HepG2 (cell line): ENCODE data around the gene ATP8B1. TPM values are rescaled to one million over a fixed set of nuclear protein-coding genes. Genes with fewer than 3 reads are reported as not detected.

Experiments
- ATF4 ChIP-seq, 2 experiments: fragments of 450-650 bp in 1 of 2; sonication (generic) in 1 of 2; formaldehyde crosslinking; IDR thresholded peaks; 2 replicates each; pipeline versions ENCODE4 v1.5.0 to v1.8.0; 2020 to 2022; ENCODE audit warnings: mild to moderate bottlenecking in 1 of 2, missing genetic modification reagents in 1 of 2
- E2F2 ChIP-seq: sonication (generic); formaldehyde crosslinking; IDR thresholded peaks from 2 replicates; pipeline ENCODE4 v1.4.0; 2020; ENCODE audit warnings: missing genetic modification reagents, borderline replicate concordance
- HOXA3 ChIP-seq: sonication (generic); formaldehyde crosslinking; IDR thresholded peaks from 2 replicates; pipeline ENCODE4 v1.5.0; 2020; ENCODE audit warnings: missing genetic modification reagents
- MXI1 ChIP-seq: IDR thresholded peaks from 3 replicates; pipeline ENCODE4 v1.6.1; 2012; ENCODE audit warnings: low read depth, low read length, inconsistent platforms, borderline replicate concordance
- NFE2L1 ChIP-seq: sonication (generic); formaldehyde crosslinking; IDR thresholded peaks from 2 replicates; pipeline ENCODE4 v1.4.0; 2020; ENCODE audit warnings: missing genetic modification reagents, mild to moderate bottlenecking, borderline replicate concordance
- TFDP2 ChIP-seq: sonication (generic); formaldehyde crosslinking; IDR thresholded peaks from 2 replicates; pipeline ENCODE4 v1.4.0; 2020; ENCODE audit warnings: missing genetic modification reagents
- THAP8 ChIP-seq: sonication (generic); formaldehyde crosslinking; IDR thresholded peaks from 2 replicates; pipeline ENCODE4 v1.5.1; 2020; ENCODE audit warnings: missing genetic modification reagents, mild to moderate bottlenecking, borderline replicate concordance
- ZBED4 ChIP-seq: sonication (generic); formaldehyde crosslinking; IDR thresholded peaks from 2 replicates; pipeline ENCODE4 v1.4.0; 2020; ENCODE audit warnings: missing genetic modification reagents, borderline replicate concordance
- ZC3H13 ChIP-seq: sonication (generic); formaldehyde crosslinking; IDR thresholded peaks from 2 replicates; pipeline ENCODE4 v1.8.1; 2023; ENCODE audit warnings: mild to moderate bottlenecking, missing genetic modification reagents, moderate library complexity
- ZNF326 ChIP-seq: sonication (generic); formaldehyde crosslinking; IDR thresholded peaks from 2 replicates; pipeline ENCODE4 v1.4.0; 2020; ENCODE audit warnings: missing genetic modification reagents, borderline replicate concordance
- ZNF34 ChIP-seq: sonication (generic); formaldehyde crosslinking; IDR thresholded peaks from 2 replicates; pipeline ENCODE4 v1.4.0; 2020; ENCODE audit warnings: mild to moderate bottlenecking, missing genetic modification reagents, borderline replicate concordance
- ZNF670 ChIP-seq: sonication (generic); formaldehyde crosslinking; IDR thresholded peaks from 2 replicates; pipeline ENCODE4 v1.8.0; 2022; ENCODE audit warnings: mild to moderate bottlenecking, missing genetic modification reagents, borderline replicate concordance
- ZNF746 ChIP-seq: sonication (generic); formaldehyde crosslinking; IDR thresholded peaks from 2 replicates; pipeline ENCODE4 v1.8.0; 2022; ENCODE audit warnings: mild to moderate bottlenecking, missing genetic modification reagents
- ZNF781 ChIP-seq: sonication (generic); formaldehyde crosslinking; IDR thresholded peaks from 2 replicates; pipeline ENCODE4 v1.5.1; 2020; ENCODE audit warnings: borderline replicate concordance, mild to moderate bottlenecking, missing genetic modification reagents; ENCODE audit errors: not compliant biosample characterization
- ZNF790 ChIP-seq: sonication (generic); formaldehyde crosslinking; IDR thresholded peaks from 2 replicates; pipeline ENCODE4 v1.8.0; 2022; ENCODE audit warnings: missing genetic modification reagents, mild to moderate bottlenecking, borderline replicate concordance
- polyA plus RNA-seq, 8 experiments: library from polyadenylated mRNA; depleted of rRNA in 3 of 8; stranded (reverse) in 7 of 8; unstranded in 1 of 8; fragments of >200 nt; fragmentation: Illumina TruSeq in 4 of 8; extraction: Trizol in 4 of 8; gene quantifications; 2 replicates each; pipeline versions ENCODE4 v1.2.1 to v1.2.3, GENCODE V29; 2011 to 2016; ENCODE audit warnings: low read depth in 4 of 8, missing spikeins in 1 of 8, mixed read lengths in 1 of 8; ENCODE audit not compliant: insufficient read depth in 1 of 8
- total RNA-seq, 5 experiments: library from RNA; depleted of rRNA; stranded (reverse); fragments of >200 nt; fragmentation: Illumina TruSeq; extraction: Trizol; gene quantifications; 2 replicates each; pipeline ENCODE4 v1.2.3, GENCODE V29; 2016; ENCODE audit warnings: low read depth in 1 of 5
- TF ChIP-seq, protein P1 (sequence below): sonication (generic); formaldehyde crosslinking; IDR thresholded peaks from 2 replicates; pipeline ENCODE4 v1.5.1; 2020; ENCODE audit warnings: mild to moderate bottlenecking, moderate library complexity, missing genetic modification reagents

Gene ATP8B1
- total and polyA plus RNA-seq, 2 of the 13 experiments (the other 11 are each of a cell fraction or from before 2014, with no cell fraction given): 2.8 to 4.0 TPM

DNA sequence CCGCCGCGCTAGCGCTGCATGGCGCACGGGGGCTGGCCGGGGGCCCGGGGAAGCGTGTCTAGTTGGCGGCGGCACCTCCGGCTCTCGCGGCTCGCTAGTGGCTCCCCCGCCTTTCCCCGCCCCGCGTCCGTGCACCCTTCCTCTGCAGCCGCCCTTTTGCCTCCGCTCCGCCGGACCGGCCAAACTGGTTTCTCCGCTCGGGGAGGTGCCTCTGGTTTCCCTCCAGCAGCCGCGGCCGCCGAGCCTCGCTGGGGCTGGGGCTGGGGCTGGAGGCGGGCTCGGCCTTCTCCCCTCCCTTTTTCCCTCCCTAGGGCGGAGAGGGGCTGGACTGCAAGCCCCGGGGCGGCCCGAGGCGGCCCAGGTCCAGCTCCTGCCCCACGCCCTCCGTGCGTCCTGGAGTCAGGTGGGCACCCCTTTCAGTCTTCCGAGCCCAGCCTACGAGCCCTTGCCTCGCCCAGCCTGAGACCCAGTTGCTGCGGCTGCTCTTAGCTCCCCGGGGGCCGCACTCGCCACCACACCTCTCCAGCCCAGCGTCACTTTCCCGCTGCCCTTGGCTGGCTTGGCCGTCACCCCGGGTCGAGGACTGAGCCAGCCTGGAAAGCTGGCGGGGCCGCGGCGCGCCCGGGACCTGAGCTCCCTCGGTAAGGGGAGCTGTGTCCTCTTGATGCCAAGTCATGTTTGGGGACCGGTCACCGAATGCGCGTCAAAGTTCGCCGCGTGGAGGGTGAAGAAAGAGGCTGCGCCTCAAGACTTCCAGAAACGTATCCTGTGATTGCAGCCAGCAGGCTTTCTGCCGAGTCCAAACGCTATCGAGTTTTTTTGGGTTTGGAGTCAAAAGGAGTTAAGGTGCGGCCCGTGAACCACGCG is at the start of gene ATP8B1 (continued):
- TF ChIP-seq ZBED4: 0 out of 2 replicates have a peak, but pooled peaks have one; percentile 58
- TF ChIP-seq, protein P1, sequence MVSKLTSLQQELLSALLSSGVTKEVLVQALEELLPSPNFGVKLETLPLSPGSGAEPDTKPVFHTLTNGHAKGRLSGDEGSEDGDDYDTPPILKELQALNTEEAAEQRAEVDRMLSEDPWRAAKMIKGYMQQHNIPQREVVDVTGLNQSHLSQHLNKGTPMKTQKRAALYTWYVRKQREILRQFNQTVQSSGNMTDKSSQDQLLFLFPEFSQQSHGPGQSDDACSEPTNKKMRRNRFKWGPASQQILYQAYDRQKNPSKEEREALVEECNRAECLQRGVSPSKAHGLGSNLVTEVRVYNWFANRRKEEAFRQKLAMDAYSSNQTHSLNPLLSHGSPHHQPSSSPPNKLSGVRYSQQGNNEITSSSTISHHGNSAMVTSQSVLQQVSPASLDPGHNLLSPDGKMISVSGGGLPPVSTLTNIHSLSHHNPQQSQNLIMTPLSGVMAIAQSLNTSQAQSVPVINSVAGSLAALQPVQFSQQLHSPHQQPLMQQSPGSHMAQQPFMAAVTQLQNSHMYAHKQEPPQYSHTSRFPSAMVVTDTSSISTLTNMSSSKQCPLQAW (CRISPR knock-in tag): 0 out of 2 replicates have a peak, but pooled peaks have one; percentile 17
- TF ChIP-seq ZC3H13: 0 out of 2 replicates have a peak, but pooled peaks have one; percentile 34
- 0 out of 2 replicates have a peak, but pooled peaks have one; percentile 27 for TF ChIP-seq ZNF746 (CRISPR knock-in tag)
- TF ChIP-seq ZNF670: no peak
- TF ChIP-seq ZNF790: no peak; the same call in 1 of the 2 replicates
- peak; percentile 20; the same call in 1 of the 2 replicates for TF ChIP-seq NFE2L1 (CRISPR knock-in tag)
- peak; percentile 27; the same call in 1 of the 2 replicates for TF ChIP-seq HOXA3 (CRISPR knock-in tag)
- TF ChIP-seq E2F2 (CRISPR knock-in tag): no peak
- TF ChIP-seq ZNF34 (CRISPR knock-in tag): no peak
- no peak for TF ChIP-seq MXI1
- TF ChIP-seq ATF4 (CRISPR knock-in tag; IDR thresholded peaks at IDR 0.05): no peak
- no peak for TF ChIP-seq THAP8 (CRISPR knock-in tag)
- peak; percentile 52 for TF ChIP-seq ZNF781 (CRISPR knock-in tag)
- no peak for TF ChIP-seq ZNF326 (CRISPR knock-in tag)
- peak; percentile 59 for TF ChIP-seq TFDP2 (CRISPR knock-in tag)
